Right ventricle myocardium superior (tissue), 1 donor: ENCODE data around the gene S100A4. TPM values are rescaled to one million over a fixed set of nuclear protein-coding genes. Genes with fewer than 3 reads are reported as not detected.
A peak's percentile ranks its signal among the peaks of the same experiment; 100 is the strongest.
"Not testable (repeated sequence)": the region's sequence is repeated elsewhere in the genome, so short reads cannot be mapped to it uniquely, and the experiment has no call there.

Source experiments
- ATAC-seq: fragments of 200-7000 bp; cut with Tn5 transposase; one replicate; pipeline ENCODE4 v1.9.1; 2020; ENCODE audit warnings: mild to moderate bottlenecking; ENCODE audit not compliant: poor library complexity
- DNase-seq: peaks from one replicate; pipeline ENCODE4 v3.0.0-alpha.2; 2020
- intact Hi-C: fragments of 100-400 bp; cut with DNase I; formaldehyde crosslinking; loops from one replicate; pipeline ENCODE4 v1.11.2; 2022
- total RNA-seq: library from RNA; stranded (reverse); fragmentation: NEBNext Ultra II Directional; extraction: Animal tissue kit (Norgen Biotek cat#: 25700); gene quantifications from one replicate; pipeline ENCODE4 v1.2.1, GENCODE V29; 2021
- donor health status: DM: no; HTN: yes; CAD: no; lungs with severe emphysema.

S100A4 gene
- total RNA-seq, 1 donor from 2014 or later: 130 TPM

DNA sequence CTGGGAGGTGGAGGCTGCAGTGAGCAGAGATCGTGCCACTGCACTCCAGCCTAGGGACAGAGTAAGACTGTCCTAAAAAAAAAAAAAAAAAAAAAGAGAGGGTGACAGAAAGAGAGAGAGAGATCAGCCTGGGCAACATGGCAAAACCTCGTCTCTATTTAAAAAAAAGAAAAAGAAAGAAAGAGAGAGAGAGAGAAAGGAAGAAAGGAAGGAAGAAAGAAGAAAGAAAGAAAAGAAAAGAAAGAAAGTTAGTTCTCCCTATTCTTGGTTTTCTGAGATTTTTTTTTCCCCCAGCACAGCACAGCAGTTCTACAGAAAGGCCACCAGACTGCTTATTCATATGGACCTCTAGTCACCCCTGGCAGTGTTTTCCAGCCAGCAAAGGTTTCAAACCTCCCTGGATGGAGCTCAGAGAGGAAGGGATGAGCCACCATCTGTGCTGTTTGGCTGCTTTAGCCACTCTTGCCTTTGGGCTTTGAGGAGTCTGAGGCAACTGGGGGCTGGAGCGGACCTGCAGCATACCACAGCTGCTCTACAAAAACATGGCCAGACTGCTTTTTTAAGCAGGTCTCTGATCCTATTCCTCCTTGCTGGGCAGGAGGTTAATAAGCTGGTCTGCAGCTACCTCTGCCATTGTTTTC, 20.4 kb downstream of the S100A4 start:
- intact Hi-C loops: no loop called here
- peak; percentile 55 for ATAC-seq
- DNase-seq: no peak

GRCh38 chr1:153522353-153523048, 23.1 kb downstream of the S100A4 start:
- DNase-seq, ATAC-seq, intact Hi-C loops: not testable (repeated sequence)

DNA sequence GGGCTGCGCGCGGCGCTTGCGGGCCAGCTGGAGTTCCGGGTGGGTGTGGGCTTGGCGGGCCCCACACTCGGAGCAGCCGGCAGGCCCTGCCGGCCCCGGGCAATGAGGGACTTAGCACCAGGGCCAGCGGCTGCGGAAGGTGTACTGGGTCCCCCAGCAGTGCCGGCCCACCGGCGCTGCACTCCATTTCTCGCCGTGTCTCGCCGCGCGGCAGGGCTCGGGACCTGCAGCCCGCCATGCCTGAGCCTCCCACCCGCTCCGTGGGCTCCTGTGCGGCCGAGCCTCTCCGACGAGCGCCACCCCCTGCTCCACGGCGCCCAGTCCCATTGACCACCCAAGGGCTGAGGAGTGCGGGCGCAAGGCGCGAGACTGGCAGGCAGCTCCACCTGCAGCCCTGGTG, 23.8 kb downstream of the S100A4 start:
- intact Hi-C loops, ATAC-seq, DNase-seq: not testable (repeated sequence)

DNA sequence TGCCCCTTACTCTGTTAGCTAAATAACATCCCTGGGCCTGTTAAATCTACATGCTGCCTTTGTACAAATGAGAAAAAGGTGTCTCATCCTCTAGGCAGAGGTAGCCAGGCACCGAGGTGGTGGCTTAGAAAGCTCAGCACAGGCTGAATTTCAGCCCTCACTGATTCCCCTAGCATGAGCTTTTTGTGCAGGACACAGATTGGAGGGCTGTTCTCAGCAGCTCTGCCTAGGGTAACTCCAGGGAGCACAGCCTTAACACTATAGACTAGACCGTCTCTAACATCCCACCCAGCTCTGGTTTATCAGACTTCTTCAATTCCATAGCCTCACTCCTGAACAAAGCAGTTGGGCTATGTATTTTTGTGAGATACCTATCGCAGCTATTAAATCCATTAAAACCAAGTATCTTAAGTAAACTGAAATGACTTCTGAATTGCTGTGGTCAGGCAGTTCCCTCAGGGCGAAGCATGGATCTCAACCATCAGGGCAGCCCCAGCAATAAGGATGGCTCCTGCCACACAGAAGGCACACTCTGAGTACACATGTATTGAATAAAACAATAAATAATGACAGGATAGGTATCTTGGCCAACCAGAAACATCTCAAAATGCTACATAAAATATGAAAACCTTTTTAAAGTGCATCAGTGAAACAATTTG, 24.7 kb downstream of the S100A4 start:
- no peak for ATAC-seq
- no peak for DNase-seq

DNA sequence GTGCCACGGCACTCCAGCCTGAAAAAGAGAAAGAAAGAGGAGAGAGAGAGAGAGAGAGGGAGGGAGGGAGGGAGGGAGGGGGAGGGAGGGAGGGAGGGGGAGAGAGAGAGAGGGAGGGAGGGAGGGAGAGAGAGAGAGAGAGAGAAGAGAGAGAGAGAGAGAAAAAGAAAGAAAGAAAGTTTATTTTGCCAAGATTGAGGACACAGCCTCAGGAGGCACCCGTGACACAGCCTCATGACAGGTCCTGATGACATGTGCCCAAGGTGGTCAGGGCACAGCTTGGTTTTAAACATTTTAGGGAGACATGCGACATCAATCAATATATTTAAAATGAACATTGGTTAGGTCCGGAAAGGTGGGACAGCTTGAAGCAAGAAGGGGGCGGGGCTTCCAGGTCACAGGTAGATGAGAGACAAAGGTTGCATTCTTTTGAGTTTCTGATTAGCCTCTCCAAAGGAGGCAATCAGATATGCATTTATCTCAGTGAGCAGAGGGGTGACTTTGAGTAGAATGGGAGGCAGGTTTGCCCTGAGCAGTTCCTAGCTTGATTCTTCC, 25.4 kb downstream of the S100A4 start:
- intact Hi-C loops, ATAC-seq, DNase-seq: not testable (repeated sequence)

More for the DNA sequence above, 24.7 kb downstream of the S100A4 start:
- intact Hi-C loops: no loop called here

- ATAC-seq (no peak), DNase-seq (no peak)
- intact Hi-C loops: loop anchor here (10.0 kb wide), 1 partner anchor 236 kb away; no protein-coding TSS in a partner anchor
Measured at GRCh38 chr1:153519242-153519641, 26.4 kb downstream of the S100A4 start.

- intact Hi-C loops: loop anchor here (10.0 kb wide), 1 partner anchor 239 kb away; no protein-coding TSS in a partner anchor
- ATAC-seq (peak; percentile 55), DNase-seq (no peak)
Measured at GRCh38 chr1:153515504-153516394, 29.9 kb downstream of the S100A4 start.

- DNase-seq (no peak), ATAC-seq (no peak)
- intact Hi-C loops: loop anchor here (10.0 kb wide), 1 partner anchor 241 kb away; no protein-coding TSS in a partner anchor
Measured at GRCh38 chr1:153513666-153514065, 31.9 kb downstream of the S100A4 start.

GRCh38 chr1:153513023-153513422, 32.6 kb downstream of the S100A4 start:
- peak; percentile 23 for ATAC-seq
- intact Hi-C loops: loop anchor here (10.0 kb wide), 1 partner anchor 242 kb away; no protein-coding TSS in a partner anchor
- no peak for DNase-seq

DNA sequence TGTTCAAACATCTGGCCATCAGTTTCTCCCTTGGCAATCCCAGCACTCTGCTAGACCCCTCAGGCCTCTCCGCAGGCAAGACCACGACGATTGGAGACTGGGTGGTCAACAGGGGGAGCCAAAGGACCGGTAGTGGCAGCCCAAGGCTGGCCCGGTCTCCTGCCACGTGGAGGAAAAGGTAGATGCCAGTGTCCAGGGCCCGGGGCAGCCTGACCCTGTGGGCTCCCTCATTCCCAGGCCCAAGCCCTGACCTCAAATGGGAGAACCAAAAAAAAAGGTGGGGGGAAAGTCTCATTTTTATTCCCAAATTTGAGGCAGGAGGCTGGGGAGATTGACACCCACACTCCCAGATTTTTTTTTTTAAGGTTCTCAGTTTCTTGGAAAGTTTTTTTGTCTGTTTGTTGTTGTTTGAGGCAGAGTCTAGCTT, 34.6 kb downstream of the S100A4 start:
- intact Hi-C loops: loop anchor here (10.0 kb wide), 1 partner anchor 244 kb away; no protein-coding TSS in a partner anchor
- ATAC-seq: peak; percentile 73
- DNase-seq: peak; percentile 88

GRCh38 chr1:153509729-153510354, 35.8 kb downstream of the S100A4 start:
- intact Hi-C loops: loop anchor here (2.0 to 10.0 kb wide), 2 partner anchors 57 to 245 kb away; no protein-coding TSS in a partner anchor
- ATAC-seq (no peak), DNase-seq (no peak)

DNA sequence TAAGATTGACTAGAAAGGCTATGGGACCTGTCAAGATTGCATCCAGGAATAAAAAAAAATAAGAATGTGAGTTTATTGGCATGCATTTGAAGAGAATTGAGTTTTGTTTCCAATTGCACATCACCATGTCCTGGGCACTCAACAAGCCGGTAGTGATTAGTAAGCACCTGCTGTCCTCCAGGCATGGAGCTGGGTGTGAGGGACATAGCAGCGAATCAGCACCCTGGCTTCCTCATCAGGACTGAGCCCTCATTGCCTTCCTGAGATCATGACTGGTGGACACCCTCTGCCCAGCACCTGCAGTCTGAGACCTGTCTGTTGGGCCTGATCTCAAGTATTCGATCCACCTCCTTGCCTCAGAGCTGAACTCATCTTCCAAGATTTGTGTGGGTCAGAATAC, 36.6 kb downstream of the S100A4 start:
- intact Hi-C loops: loop anchor here (2.0 kb wide), 1 partner anchor 58 kb away; no protein-coding TSS in a partner anchor
- ATAC-seq: no peak
- no peak for DNase-seq

DNA sequence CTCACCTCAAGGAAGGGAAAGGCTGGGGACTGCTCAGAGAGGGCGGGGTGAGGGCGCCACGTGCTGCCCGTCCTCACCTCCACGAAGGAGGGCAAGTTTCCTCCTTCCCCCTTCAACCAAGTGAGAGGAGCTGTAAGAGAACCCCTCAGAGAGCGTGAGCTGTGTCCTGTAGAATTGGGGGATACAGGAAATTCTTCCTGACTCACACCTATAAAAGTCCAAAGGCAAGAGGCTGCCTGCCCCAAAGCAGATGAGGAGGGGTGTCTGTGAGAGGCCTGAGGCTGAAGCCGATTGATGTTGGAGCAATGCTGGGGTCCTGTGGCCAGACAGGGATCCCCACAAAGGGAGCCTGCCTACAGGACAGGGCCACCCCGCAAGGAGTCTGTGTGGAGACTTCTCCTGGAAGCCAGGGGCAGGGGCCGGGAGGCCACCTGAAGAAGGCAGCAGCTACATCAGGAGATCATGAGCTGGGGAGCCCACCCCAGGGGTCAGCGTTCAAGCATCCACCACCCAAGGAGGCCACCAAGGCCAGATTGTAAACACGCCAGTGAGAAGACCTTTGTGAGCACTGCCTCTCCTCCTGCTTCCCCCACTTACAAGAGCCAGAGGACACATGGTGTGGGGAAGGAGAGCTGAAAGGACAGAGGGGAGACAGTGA, 37.6 kb downstream of the S100A4 start:
- ATAC-seq: no peak
- intact Hi-C loops: loop anchor here (2.0 kb wide), 1 partner anchor 59 kb away; no protein-coding TSS in a partner anchor

GRCh38 chr1:153506831-153507413, 38.7 kb downstream of the S100A4 start:
- DNase-seq (peak; percentile 89), ATAC-seq (peak; percentile 90)
- intact Hi-C loops: no loop called here

More for the DNA sequence above, 37.6 kb downstream of the S100A4 start:
- DNase-seq: no peak

DNA sequence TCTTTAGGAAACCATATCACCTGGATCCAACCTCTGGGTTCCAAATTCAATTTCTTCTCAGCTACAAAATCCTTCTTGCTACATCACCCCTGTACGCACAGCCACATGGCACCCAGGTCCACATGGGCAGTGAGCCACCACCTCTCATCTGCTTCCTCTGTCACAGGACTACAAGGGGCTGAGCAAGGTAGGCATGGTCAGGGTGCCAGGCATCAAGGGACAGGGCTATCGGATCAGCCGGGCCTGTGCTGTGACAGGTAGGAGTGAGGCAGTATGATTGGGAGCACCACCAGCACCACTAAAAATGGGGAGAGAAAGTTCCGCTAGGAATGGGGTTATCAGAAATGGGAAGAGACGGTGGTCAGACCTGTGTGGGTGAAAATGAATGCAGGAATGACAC, 39.2 kb downstream of the S100A4 start:
- ATAC-seq (no peak), DNase-seq (no peak)
- intact Hi-C loops: no loop called here

GRCh38 chr1:153505576-153505975, 40.0 kb downstream of the S100A4 start:
- ATAC-seq (no peak), DNase-seq (no peak)
- intact Hi-C loops: no loop called here

GRCh38 chr1:153503766-153504165, 41.8 kb downstream of the S100A4 start:
- intact Hi-C loops: no loop called here
- no peak for DNase-seq
- ATAC-seq: no peak
